ENCODE results near the gene SLC41A1.

Gene SLC41A1

DNA sequence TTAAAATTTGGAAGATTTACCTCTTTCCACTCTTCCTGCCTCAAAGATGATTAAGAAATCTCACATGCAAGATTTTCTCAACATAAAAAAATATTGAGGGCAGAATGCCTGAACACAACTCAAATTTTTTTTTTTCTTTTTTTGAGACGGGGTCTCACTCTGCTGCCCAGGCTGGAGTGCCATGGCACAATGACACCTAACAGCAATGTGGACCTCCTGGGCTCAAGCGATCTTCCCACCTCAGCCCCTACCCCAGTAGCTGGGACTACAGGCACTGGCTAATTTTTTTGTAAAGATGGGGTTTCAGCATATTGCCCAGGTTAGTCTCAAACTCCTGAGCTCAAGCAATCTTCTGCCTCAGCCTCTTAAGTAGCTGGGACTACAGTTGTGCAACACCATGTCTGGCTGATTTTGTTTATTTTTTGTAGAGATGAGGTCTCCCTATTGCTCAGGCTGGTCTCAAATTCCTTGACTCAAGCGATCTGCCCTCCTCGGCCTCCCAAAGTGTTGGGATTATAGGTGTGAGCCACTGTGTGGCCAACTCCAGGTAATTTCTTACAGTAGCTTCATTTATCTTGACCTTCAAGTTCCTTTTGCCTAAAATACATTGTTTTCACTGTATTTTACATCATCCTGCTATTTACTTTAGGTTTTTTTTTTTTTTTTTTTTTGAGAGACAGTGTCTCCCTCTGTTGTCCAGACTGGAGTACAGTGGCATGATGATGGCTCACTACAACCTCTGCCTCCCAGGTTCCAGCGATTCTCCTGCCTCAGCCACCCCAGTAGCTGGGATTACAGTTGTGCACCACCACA is 73.4 kb downstream of the SLC41A1 start:
- in situ Hi-C loops (cut with MboI; ENCODE audit: low pct_unique_long_range_greater_than_20kb, low sequenced_read_pairs) = no loop called here
- no peak for DNase-seq

All from KBM-7 (cell line).